Skeletal muscle cell (primary cell): Measurements from ENCODE around the gene CYB5R2.
"Not testable (repeated sequence)": the region's sequence is repeated elsewhere in the genome, so short reads cannot be mapped to it uniquely, and the experiment has no call there.

Experiments
- DNase-seq: peaks from one replicate; pipeline ENCODE4 v3.0.0-alpha.2; 2010; ENCODE audit warnings: low read depth
- H3K4me3 ChIP-seq: 2 replicates; pipeline ENCODE4 v1.5.1; 2011; ENCODE audit warnings: low read depth, mild to moderate bottlenecking, control low read depth, low read length, moderate library complexity

CYB5R2 gene

DNA sequence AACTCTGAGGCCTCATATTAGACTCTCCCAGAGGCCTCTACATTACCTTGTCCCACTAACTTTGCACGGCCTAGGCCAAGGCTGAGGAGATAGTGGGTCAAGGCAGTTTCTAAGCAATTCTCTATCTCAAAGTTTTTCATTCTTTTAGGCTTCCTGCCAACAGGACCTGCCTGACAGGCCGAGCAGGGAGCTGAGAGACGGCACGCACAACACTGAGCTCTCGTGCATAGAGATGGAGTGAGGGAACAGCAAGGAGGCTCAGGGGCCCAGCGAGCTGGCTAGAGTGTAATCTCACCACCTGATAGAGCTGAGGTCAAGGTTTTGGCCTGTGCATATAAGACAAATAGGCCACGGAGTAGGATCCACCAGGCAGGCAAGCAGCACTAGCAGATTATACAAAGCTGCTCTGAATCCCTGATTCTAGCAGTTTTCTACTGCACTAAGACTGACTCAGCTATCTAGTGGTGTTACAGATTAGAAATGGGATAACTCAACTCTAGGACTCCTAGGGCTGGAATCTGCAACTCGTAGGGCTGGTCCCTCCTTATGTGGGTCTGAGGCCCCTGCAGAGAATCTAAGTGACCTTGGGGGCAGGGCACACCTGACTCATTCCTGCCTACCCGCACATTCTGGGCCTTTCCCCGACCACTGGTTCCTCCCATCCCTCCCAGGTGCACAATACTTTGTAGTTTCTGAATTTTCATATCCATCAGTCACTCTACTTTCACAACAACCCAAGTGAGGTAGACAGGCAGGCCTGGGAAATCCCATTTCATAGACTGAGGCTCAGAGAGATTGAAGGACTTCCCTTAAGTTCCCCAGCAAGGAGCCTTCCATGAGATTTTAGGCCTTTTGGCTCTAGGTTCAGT lies 1.7 kb downstream of the CYB5R2 start:
- DNase-seq, result no peak
- no peak overlapping the region for H3K4me3 ChIP-seq

DNA sequence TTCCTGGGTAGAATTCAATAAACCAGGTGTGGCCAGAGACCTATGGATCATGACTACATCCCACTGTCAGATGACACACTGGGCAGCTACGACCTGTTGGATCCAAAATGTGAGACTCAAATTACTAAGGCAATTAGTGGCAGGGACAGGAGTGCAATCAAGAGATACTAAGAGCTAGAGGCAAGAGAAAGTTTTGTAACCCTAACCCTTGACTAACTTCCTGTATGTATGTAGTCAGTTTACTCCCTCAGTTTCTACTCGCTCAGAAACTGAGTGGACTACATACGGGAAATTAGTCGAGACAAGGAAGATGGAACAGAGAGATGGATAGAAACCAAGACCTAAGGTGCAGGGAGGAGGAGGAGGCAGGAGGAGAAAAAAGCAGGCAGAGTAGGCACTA lies 2.7 kb downstream of the CYB5R2 start:
- no peak overlapping the region for H3K4me3 ChIP-seq
- DNase-seq, result no peak

DNA sequence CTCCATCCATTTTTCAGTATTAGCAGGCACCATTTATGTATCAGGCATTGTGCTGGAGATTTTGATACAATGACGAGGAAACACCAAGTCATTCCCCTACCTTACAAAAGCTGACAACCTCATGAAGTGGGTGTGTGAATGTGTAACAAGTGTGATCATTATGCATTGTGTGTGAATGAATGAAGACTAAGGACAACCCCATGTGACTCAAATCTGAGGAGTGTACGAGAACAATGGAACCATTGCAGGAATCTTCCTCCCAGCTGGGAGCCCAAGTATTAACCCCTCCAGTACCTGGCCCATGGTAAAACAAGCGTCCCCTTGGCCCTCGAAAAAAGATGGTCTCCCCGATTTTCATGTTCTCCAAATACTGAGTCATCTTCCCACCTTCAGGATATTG lies 4.4 kb downstream of the CYB5R2 start:
- no peak for DNase-seq
- H3K4me3 ChIP-seq, result no peak overlapping the region

DNA sequence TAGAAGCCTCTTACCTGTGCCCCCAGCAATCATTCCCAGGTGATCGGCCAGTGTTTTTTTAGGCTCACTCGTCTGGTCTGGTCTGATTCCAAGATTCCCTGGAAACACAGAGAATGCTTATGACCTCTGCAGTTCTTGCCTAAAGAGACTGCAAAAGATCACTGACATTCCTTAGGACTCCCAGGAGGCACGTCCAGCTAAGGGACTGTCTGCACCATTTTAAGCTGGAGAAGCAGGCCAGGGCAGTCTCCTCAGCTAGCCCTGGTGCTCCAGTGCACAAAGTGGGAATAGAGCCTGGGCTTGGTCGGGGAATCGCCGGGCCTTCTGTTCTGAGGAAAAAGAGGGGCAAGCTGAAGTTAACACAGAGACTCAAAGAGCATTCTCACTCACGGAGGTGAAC lies 4.8 kb downstream of the CYB5R2 start:
- no peak overlapping the region for H3K4me3 ChIP-seq
- no peak for DNase-seq

DNA sequence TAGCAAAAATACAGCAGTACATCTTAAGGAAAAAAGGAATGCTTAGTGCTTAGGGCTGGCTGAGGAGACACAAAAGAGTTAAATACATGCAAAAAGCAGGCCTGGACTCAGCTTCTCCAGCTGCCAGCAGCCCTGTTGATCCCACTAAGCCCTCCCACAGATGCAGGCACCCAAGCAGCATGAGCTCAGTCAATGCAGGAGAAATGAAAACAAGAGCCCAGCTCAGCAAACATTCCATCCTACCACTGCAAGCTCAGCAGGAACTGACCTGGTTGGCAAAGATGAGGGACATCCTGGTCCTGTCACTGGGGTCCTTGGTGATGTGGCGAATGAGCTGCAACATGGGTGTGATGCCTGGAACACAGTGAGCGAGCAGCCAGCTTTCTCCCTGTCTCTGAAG lies 5.8 kb downstream of the CYB5R2 start:
- no peak overlapping the region for H3K4me3 ChIP-seq
- no peak for DNase-seq

DNA sequence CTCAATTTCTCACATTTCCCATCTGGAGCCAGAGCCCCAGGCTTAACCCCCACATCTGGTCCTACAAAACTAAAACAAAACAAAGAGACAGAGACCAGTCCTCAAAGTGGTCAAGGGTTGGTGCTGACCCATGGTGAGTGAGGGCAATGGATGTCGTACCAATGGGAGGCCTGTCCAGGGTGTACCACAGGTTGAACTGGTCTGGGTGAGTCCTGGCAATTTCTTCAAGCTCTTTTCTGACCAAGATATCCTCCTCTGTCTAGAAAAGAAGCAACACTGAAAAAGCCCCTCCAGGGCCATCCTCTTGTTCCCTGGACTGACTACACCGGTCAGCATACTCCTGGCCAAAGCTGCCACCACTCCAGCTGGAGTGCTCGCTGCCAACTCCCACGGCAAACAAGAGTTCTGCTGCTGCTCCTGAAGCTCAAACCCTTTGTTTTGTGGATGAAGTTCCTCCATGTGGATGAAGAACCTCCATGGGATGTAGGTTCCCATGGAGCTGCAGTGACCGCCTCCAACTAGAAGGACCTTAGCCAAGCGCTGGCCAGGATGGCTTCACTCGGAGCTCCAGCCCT lies 6.9 kb downstream of the CYB5R2 start:
- no peak overlapping the region for H3K4me3 ChIP-seq
- DNase-seq, result no peak

DNA sequence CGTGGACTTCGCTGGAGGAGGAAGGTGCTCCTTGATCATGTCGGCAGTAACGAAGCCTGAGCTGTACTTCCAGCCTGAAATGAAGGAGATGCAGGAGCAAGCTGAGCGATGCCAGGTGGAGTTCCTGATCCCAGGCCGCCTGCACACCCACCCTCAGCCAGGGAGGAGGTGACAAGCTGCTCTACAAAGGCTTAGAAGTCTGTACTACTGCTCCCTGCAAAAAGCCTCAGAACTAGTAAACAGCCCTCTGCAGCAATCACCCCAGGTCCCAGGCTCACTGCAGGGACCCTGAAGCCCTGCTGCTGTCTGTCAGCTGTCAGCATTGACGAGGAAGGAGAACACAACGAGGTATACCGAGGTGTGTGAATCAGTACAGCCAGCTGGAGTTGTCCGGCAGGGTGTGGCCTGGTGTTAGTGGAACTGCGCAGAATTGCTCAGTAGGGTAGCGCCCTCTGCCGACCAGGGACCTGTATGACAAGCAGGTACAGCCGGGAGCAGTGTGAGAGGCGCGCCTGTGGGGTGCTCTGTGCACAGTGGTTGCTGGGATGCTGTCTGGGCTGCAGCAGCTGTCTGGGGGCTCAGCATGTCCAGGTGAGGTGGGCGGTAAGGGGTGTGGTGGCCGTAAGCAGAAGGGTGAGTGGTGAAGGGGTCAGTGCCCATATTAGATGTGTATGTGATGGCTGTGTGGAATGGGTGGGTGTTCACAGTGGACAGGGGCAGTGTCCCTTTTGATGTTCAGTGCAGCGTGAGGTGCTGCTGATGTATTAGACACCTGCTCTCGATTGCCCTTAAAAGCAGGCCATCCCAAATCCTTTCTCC lies 7.6 kb downstream of the CYB5R2 start:
- H3K4me3 ChIP-seq, result no peak overlapping the region
- peak; percentile 18 for DNase-seq

DNA sequence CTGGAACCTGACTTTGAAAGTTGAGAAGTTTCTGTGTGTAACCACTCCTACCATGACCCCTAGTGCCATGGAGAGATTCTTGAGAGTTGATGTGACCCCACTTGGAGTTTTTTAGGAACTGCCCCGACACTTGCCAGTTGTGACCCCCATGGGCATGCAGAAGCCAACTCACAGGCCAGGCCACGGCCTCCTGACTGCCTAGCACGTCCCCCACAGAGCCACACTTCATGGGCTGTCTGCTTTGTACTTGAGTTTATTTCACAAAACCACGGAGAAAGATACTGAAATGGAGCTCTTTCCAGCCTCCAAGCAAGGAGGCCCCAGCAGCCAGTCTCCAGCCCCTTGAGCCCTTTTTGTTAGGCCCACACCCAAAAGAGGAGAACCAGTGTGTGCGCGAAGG lies 8.4 kb downstream of the CYB5R2 start:
- H3K4me3 ChIP-seq, result no peak overlapping the region
- no peak for DNase-seq

DNA sequence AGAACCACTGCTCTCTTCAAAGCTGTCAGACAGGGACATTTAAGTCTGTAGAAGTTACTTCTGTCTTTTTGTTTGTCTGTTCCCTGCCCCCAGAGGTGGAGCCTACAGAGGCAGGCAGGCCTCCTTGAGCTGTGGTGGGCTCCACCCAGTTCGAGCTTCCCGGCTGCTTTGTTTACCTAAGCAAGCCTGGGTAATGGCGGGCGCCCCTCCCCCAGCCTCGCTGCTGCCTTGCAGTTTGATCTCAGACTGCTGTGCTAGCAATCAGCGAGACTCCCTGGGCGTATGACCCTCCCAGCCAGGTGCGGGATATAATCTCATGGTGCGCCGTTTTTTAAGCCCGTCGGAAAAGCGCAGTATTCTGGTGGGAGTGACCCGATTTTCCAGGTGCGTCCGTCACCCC lies 9.8 kb downstream of the CYB5R2 start:
- DNase-seq, H3K4me3 ChIP-seq: not testable (repeated sequence)

DNA sequence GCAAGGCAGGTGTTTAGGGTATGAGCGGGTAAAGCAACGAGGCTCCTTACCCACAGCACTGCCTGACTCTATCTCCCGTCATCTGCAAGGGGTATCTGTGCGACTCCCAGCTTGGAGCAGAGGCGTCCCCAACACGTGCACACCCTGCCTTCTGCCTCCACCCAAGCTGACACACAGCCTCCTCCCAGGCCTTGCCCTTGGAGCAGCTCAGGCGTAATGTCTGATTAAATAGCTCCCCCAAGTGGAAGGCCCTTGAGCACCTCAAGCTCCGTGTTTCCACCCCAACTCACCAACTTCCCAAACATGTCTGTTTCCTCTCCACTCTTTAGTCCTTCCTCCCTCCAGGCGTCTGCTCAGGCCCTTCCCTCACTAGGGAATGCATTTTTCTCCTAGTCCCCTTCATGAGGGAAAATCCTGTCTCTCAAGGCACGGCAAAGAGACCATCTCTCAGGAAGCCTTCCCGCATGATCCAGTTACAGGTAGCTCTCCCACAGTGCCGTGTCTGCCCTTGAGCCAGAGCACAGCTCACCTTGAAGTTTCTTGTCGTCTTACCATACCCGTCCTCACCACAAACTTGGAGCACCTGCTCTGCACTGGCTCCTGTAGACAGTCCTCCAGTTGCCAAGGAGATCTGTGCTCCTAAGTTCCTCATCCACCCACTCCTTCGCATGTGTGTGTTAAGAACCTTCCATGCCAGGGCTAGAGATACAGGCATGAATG lies 15.8 kb downstream of the CYB5R2 start:
- no peak overlapping the region for H3K4me3 ChIP-seq
- DNase-seq, result no peak

DNA sequence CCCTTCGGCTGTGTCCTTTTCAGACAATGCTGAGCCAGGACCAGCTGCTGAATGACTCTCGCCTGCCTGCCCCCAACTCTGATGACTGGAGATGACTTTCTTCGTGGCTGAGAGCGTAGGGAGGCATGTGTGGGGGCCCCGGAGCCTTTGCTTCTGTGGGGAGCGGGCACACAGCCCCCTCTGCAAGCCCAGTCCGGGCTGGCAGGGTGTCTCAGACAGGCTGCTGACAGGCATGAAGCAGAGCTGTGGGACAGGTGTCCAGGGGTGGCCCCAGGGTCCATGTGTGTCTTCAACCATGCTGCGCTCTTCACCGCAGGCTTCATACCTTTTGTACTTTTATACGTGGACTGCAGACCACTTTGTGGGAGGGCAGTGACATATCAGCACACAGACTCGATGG lies 16.6 kb downstream of the CYB5R2 start:
- DNase-seq, result no peak
- H3K4me3 ChIP-seq, result no peak overlapping the region

DNA sequence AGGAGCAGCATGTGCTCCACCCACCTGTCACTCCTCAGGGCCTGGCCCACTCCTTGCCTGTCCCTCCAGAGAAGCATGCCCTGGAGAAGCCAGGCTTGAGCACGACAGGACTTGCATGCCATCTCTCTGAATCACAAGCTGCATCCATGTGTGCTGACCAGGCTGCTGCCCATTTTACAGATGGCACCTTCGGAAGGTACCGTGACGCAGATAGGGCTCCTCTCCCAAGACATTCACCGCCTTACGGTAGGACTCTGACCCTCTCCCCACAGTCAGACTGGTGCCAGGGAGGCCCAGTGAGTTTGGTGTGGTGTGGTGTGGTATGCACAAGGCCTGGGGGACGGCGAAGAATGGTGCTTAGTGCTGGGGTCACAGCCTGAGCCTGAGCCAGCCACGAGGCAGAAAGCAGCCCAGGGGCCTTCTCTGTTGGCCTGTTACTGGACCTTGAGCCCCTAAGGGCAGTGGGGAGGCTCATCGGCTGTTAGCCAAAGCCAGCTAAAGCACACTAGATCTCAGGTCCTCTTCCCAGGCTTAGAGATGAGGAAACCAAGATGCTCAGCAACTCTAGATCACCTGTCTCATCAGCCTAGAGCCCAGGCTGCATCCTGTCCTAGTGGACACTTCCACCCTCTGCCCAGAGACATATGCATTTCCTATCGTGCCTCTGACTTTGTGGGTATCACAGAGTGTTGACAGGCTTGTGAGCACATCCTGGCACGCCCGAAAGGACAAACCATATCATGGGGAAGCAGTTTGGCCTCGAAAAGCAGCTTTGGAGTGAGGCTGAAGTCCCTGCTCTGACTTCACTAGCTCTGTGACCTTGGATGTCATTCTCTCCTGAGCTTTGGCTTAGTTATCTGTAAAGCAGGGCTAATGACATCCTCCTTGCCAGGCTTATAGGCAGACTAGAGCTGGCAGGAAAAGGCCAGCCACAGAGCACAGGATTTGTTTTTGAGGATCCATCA lies 17.8 kb downstream of the CYB5R2 start:
- no peak for DNase-seq
- H3K4me3 ChIP-seq, result no peak overlapping the region

DNA sequence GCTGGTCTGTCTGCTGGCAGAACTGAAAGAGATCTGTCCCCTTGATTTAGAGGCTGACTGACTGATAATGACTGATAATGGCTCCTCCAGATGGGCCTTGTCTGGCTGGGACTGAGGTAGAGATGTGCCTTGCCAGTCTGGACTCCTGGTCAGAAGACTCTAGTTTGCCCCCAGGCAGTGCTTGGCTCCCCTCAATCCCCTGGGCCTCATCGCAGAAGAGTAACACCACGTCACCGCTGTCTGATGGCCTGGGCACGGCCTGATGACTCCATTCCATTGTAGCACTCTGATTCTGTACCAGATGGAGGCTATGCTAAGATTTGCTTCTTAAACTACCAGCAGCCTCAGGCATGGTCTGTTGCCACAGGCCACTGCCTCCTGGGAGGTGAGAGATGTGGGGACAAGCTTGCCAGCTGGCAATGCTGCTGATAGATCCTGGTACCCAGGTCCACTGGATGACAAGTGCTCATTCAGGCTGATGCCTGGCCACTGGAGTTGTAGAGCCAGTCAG lies 19.1 kb downstream of the CYB5R2 start:
- no peak for DNase-seq
- H3K4me3 ChIP-seq, result no peak overlapping the region

DNA sequence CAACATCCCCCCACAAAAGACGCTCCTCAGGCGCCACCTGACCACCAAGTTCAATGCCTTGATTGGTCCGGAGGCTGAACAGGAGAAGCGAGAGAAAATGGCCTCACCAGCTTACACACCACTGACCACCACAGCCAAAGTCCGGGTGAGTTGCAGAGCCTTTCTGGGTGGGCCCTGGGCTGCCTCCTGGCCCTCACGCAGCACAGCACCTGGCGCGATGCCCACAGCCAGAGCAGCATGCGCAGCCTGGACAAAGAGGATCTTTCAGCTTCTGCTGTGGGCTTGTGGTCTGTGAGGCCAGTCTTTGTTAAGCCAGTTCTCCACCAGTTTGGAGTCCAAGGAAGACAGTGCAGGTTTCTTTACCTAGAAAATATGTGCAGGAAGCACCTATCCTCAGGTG lies 21.6 kb downstream of the CYB5R2 start:
- H3K4me3 ChIP-seq, result no peak overlapping the region
- DNase-seq, result no peak

DNA sequence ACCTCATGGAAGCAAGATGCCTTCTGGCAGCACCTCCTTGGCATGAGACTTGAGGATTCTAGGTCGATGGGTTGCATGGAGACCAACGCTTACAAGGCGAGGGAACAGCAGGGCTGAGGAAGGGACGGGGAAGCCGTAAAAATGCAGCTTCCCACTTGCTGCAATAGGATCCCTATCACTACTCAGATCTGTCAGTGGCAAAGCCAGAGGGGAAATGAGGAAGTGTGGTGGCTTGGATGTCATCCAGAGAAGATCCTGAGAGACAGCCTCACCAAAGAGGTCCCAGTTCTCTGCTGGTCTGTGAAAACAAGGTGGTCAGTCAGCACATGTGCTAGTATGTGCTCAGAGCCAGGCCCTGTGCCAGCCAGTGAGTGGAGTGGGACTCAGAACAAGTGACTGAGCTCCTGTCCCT lies 22.2 kb downstream of the CYB5R2 start:
- DNase-seq, result no peak
- H3K4me3 ChIP-seq, result no peak overlapping the region

DNA sequence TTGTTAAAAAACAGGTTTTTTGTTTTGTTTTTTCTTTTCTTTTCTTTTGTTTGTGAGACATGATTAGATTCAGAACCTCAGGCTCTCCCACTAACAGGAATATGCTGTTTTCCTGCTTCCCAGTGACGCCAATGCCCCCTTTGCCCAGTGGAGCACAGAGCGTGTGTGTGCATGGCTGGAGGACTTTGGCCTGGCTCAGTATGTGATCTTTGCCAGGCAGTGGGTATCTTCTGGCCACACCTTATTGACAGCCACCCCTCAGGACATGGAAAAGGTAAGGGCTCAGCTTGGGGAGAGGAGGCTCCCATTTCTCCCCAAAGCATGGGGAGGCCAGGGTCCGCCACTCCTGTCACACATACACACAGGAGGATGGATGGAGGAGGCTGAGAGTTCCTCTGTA lies 25.0 kb downstream of the CYB5R2 start:
- DNase-seq, result no peak
- H3K4me3 ChIP-seq, result no peak overlapping the region

DNA sequence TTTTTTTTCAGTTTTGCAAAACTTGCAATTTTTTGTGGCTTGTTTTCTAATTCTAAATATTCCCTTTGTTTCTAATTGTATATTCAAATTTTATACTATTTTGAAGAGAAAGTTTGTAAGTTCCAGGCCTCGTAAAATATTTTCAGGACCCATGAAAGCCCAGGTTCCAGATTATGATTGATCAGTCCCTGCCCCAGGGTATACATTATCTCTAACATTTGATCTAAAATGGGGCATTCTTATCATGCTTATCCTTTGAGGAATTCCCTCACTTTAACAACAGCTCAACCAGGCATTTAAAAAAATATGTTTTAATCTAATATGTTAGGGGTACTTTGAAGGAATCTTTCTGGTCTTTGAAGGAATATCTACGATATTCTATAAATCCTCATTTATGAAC lies 26.4 kb downstream of the CYB5R2 start:
- no peak overlapping the region for H3K4me3 ChIP-seq
- DNase-seq, result no peak

DNA sequence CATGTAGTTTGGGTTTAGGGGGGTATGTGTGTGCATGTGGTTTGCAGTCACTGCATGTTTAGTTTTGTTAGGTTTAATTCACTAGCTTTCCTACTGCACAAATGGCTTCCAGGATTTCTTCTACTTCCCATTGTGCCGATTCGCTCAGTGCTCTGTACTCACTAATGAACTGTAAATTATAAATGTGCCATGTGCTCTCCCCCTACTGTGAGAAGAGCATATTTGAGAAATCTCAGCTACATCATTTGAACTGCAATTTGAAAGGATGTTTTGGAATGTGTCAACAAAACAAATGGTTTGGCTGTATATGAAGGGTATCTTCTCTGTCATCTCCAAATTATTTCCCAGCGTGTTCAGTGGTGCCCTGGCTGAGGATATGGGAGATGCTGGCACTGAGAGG lies 28.1 kb downstream of the CYB5R2 start:
- DNase-seq, result no peak

DNA sequence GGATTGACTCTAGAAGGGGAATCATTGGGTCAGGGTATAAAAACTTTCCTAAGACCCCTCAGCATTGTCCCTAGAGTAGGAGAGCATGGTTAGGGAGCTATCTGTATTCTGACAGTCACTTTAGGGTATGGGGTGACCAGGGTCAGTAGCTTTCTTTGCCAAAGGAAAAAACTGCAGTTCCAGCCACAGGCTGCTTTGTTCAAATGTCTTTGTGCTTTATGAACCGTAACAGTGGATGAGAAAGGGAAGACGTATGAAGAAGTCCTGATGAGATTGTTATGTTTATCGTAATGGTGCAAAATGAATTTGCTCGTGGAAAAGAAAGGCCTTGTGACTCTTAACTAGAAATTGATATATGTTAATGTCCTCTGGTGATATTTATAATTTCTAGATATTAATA lies 30.0 kb downstream of the CYB5R2 start:
- no peak for DNase-seq

More for the DNA sequence above, 28.1 kb downstream of the CYB5R2 start:
- no peak overlapping the region for H3K4me3 ChIP-seq

More for the DNA sequence above, 30.0 kb downstream of the CYB5R2 start:
- no peak overlapping the region for H3K4me3 ChIP-seq
